K562 (cell line): ENCODE measurements around the gene FBXO36. TPM values are rescaled to one million over a fixed set of nuclear protein-coding genes. Genes with fewer than 3 reads are reported as not detected.

Experiments
- ATAC-seq: fragments of 200-7000 bp; cut with Tn5 transposase; 3 replicates; pipeline ENCODE4 v1.9.1; 2020; ENCODE audit warnings: moderate library complexity
- BruUV-seq: library from RNA; stranded (reverse); fragments of 400-500 nt; replicated peaks from 2 replicates; lab custom pipeline; 2021; lab: Mats Ljungman, UMichigan
- CTCF ChIA-PET: fragments of 300-600 bp; formaldehyde crosslinking; extraction: SDS; loops from one replicate; lab custom pipeline; 2021; ENCODE audit warnings: low intra/inter-chr PET ratio; lab: Yijun Ruan, JAX
- POLR2A ChIA-PET: fragments of 300-600, 350-650 bp; sonication (Branson Sonifier 250); formaldehyde crosslinking; extraction: SDS; loops from one replicate; lab custom pipeline; 2021; ENCODE audit warnings: antibody characterized with exemption, inconsistent platforms; lab: Yijun Ruan, JAX
- DNase-seq, 4 experiments: peaks; one replicate each; pipeline versions ENCODE4 v3.0.0 to v3.0.0-alpha.2; 2011 to 2018; ENCODE audit warnings: low spot score in 3 of 4, mixed read lengths in 3 of 4; ENCODE audit errors: extremely low read depth in 1 of 4
- FAIRE-seq: peaks from 2 replicates; lab custom pipeline; 2011; peaks lifted over from hg19 to GRCh38; lab: Jason Lieb, UNC
- H2AFZ ChIP-seq: 2 replicates; pipeline ENCODE4 v1.6.0; 2011; ENCODE audit warnings: low read depth, low read length, control low read depth, inconsistent platforms
- H3K27ac ChIP-seq: fragments of 200-600 bp; 3 replicates; pipeline ENCODE4 v1.8.0; 2011; ENCODE audit warnings: low read depth, mild to moderate bottlenecking, control low read depth, inconsistent platforms, low read length, moderate library complexity, mixed read lengths; ENCODE audit errors: extremely low read depth
- H3K27me3 ChIP-seq, 2 experiments: fragments of 300-600 bp in 1 of 2; 2 replicates in 1 of 2; 3 replicates in 1 of 2; pipeline versions ENCODE4 v1.6.0 to v1.8.0; 2011; ENCODE audit warnings: inconsistent platforms in 2 of 2, low read length in 2 of 2, mild to moderate bottlenecking in 1 of 2, mixed read lengths in 1 of 2, moderate library complexity in 1 of 2; ENCODE audit not compliant: control insufficient read depth in 2 of 2, insufficient read depth in 2 of 2
- H3K36me3 ChIP-seq: fragments of 300-600 bp; 3 replicates; pipeline ENCODE4 v1.8.0; 2011; ENCODE audit warnings: mild to moderate bottlenecking, low read length, inconsistent platforms; ENCODE audit not compliant: control insufficient read depth, insufficient read depth
- H3K4me1 ChIP-seq, 2 experiments: fragments of 200-600 bp in 1 of 2; replicated peaks in 1 of 2; 2 replicates in 1 of 2; 3 replicates in 1 of 2; pipeline versions ENCODE4 v1.5.1 to v1.8.0; 2011; ENCODE audit warnings: inconsistent platforms in 2 of 2, low read length in 2 of 2, mild to moderate bottlenecking in 1 of 2, mixed read lengths in 1 of 2, moderate library complexity in 1 of 2; ENCODE audit not compliant: control insufficient read depth in 2 of 2, insufficient read depth in 2 of 2
- H3K4me2 ChIP-seq: 2 replicates; pipeline ENCODE4 v1.6.1; 2011; ENCODE audit warnings: low read length, control low read depth, inconsistent platforms, mixed read lengths; ENCODE audit not compliant: insufficient read depth
- H3K4me3 ChIP-seq: fragments of 200-600 bp; sonication (generic), shearing (Covaris generic); 2 replicates; pipeline ENCODE4 v1.5.1; 2016; ENCODE audit warnings: control low read depth, inconsistent platforms
- H3K79me2 ChIP-seq: fragments of 200-600 bp; 3 replicates; pipeline ENCODE4 v1.8.0; 2011; ENCODE audit warnings: low read length, inconsistent platforms; ENCODE audit not compliant: control insufficient read depth, insufficient read depth
- H3K9ac ChIP-seq, 2 experiments: 2 replicates each; pipeline versions ENCODE4 v1.6.0 to v1.6.1; 2011; ENCODE audit warnings: low read depth in 2 of 2, low read length in 2 of 2, control low read depth in 1 of 2, inconsistent platforms in 1 of 2, mild to moderate bottlenecking in 1 of 2, mixed read lengths in 1 of 2; ENCODE audit not compliant: insufficient read depth in 1 of 2
- H3K9me1 ChIP-seq: one replicate; pipeline ENCODE4 v1.6.0; 2011; ENCODE audit warnings: inconsistent platforms, mild to moderate bottlenecking, low read length, moderate library complexity; ENCODE audit not compliant: control insufficient read depth, insufficient read depth
- H3K9me3 ChIP-seq: replicated peaks from 2 replicates; pipeline ENCODE4 v1.5.1; 2011; ENCODE audit warnings: low read depth, low read length, inconsistent platforms; ENCODE audit not compliant: control insufficient read depth, insufficient read depth
- H4K20me1 ChIP-seq: replicated peaks from 2 replicates; pipeline ENCODE4 v1.6.1; 2011; ENCODE audit warnings: low read length, inconsistent platforms, mixed read lengths; ENCODE audit not compliant: control insufficient read depth, insufficient read depth
- CHD2 ChIP-seq: IDR thresholded peaks from 2 replicates; pipeline ENCODE4 v1.6.1; 2011; ENCODE audit warnings: low read depth, low read length
- E4F1 ChIP-seq: fragments of 250-450 bp; sonication (Bioruptor Pico); IDR thresholded peaks from 2 replicates; pipeline ENCODE4 v1.5.0; 2021; ENCODE audit warnings: mild to moderate bottlenecking, borderline replicate concordance
- GATAD2A ChIP-seq: fragments of 450-650 bp; IDR thresholded peaks from 2 replicates; pipeline ENCODE4 v1.6.1; 2017
- JUNB ChIP-seq: fragments of 450-650 bp; formaldehyde crosslinking; conservative IDR thresholded peaks from 2 replicates; pipeline ENCODE4 v1.4.0; 2020; ENCODE audit warnings: mild to moderate bottlenecking
- JUND ChIP-seq, 2 experiments: IDR thresholded peaks; 2 replicates in 1 of 2; 3 replicates in 1 of 2; pipeline ENCODE4 v1.6.1; 2011; ENCODE audit warnings: borderline replicate concordance in 2 of 2, low read depth in 2 of 2, low read length in 2 of 2, improper control_type of control experiment in 1 of 2, missing biosample characterization in 1 of 2, missing genetic modification characterization in 1 of 2, missing genetic modification reagents in 1 of 2
- RHOXF2B ChIP-seq: fragments of 250-450 bp; sonication (Bioruptor Pico); conservative IDR thresholded peaks from 2 replicates; pipeline ENCODE4 v1.5.1; 2021
- SMAD2 ChIP-seq: fragments of 150-350 bp; IDR thresholded peaks from 2 replicates; pipeline ENCODE4 v1.6.1; 2014; ENCODE audit warnings: low read depth, mild to moderate bottlenecking, low read length
- STAT5A ChIP-seq: IDR thresholded peaks from 2 replicates; pipeline ENCODE4 v1.6.1; 2012; ENCODE audit warnings: low read length, inconsistent platforms, borderline replicate concordance
- ZNF507 ChIP-seq: conservative IDR thresholded peaks from 2 replicates; pipeline ENCODE4 v1.6.1; 2017; ENCODE audit warnings: missing genetic modification characterization, missing compliant biosample characterization
- ZNF561 ChIP-seq: fragments of 450-650 bp; formaldehyde crosslinking; conservative IDR thresholded peaks from 2 replicates; pipeline ENCODE4 v1.4.0; 2020; ENCODE audit warnings: mild to moderate bottlenecking, moderate library complexity
- ZNF707 ChIP-seq: fragments of 250-450 bp; sonication (Bioruptor Pico); conservative IDR thresholded peaks from 2 replicates; pipeline ENCODE4 v1.8.0; 2022; ENCODE audit warnings: inconsistent platforms, mild to moderate bottlenecking, moderate library complexity
- WGBS: fragments of 100-300 bp; shearing (Covaris generic); methylation state at CpG from one replicate; pipeline ENCODE4 v1.1.6; 2016; ENCODE audit warnings: low coverage, mixed read lengths; ENCODE audit not compliant: insufficient coverage; ENCODE audit errors: missing lambda C conversion rate; 5-methylcytosine and 5-hydroxymethylcytosine counted together
- in situ Hi-C: fragments of 300-500 bp; cut with MboI; formaldehyde crosslinking; loops from 4 replicates; pipeline ENCODE4 v1.15.0; 2018; ENCODE audit warnings: inconsistent platforms, mixed read lengths
- intact Hi-C: fragments of 100-400 bp; cut with micrococcal nuclease; formaldehyde crosslinking; loops from 2 replicates; pipeline ENCODE4 v1.14.2; 2022
- polyA plus RNA-seq, 8 experiments: library from polyadenylated mRNA; depleted of rRNA in 4 of 8; stranded (reverse) in 5 of 8; unstranded in 3 of 8; fragments of >200 nt; fragmentation: Nextera tagmentation in 2 of 8; fragmentation: Illumina TruSeq in 1 of 8; extraction: Ambion mirVana in 2 of 8; extraction: Trizol in 1 of 8; gene quantifications; 2 replicates each; pipeline versions ENCODE4 v1.2.1 to v1.2.3, GENCODE V29; 2011 to 2014; ENCODE audit warnings: inconsistent platforms in 1 of 8, missing spikeins in 1 of 8
- total RNA-seq, 7 experiments: library from RNA; depleted of rRNA in 6 of 7; stranded (reverse); fragments of >200 nt in 6 of 7; fragmentation: Illumina TruSeq in 2 of 7; extraction: Trizol in 2 of 7; gene quantifications; 2 replicates each; pipeline versions ENCODE4 v1.2.1 to v1.2.3, GENCODE V29; 2011 to 2021; ENCODE audit warnings: low replicate concordance in 1 of 7

FBXO36 gene
- total and polyA plus RNA-seq, 9 of the 15 experiments (the other 6 are each of a cell fraction or from before 2014, with no cell fraction given): 0.40 to 0.91 (median 0.58) TPM

DNA sequence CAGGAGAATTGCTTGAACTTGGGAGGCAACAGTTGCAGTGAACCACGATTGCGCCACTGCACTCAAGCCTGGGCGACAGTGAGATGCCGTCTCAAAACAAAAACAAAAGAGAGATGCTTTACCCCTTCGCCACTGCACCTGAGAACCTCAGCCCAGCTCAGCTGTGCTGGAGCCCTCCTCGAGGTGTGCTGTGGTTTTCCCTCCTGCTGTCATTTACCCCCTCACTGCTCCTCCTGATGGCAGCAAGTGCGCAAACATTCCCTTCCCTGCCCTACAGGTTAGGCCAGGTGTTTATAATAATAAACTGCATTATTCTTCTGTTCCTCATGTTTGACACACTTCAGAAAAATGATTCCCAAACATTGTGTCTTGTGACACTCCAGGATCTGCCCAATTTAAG is 8.4 kb downstream of the FBXO36 start:
- no peaks in the 10 kb centered on the region for H4K20me1 ChIP-seq
- POLR2A ChIA-PET: no interaction called here
- ATAC-seq: no peak
- no peaks in the 10 kb centered on the region for H3K9me3 ChIP-seq
- FAIRE-seq: no peak
- TF ChIP-seq JUND (IDR thresholded peaks at IDR 0.05; ENCODE audit: borderline replicate concordance, low read depth, low read length): no peak
- TF ChIP-seq JUND (tag; IDR thresholded peaks at IDR 0.05; ENCODE audit: borderline replicate concordance, low read depth, low read length): no peak
- TF ChIP-seq GATAD2A: no peak
- TF ChIP-seq CHD2: no peak
- no peak for TF ChIP-seq JUNB (CRISPR knock-in tag)
- TF ChIP-seq E4F1: no peak
- no peak for TF ChIP-seq STAT5A
- TF ChIP-seq ZNF561 (CRISPR knock-in tag): no peak
- TF ChIP-seq ZNF507 (tag): no peak
- TF ChIP-seq RHOXF2B: no peak
- TF ChIP-seq ZNF707: no peak
- TF ChIP-seq SMAD2: no peak
- TF ChIP-seq, all 486 proteins: peak for 0
- Histone ChIP-seq H3K36me3 (no peaks in the 10 kb centered on the region), H3K79me2 (no peaks in the 10 kb centered on the region), H3K27ac (no peak overlapping the region), H3K4me3 (no peak overlapping the region), H3K4me1 (no peaks in the 10 kb centered on the region), H3K4me2 (no peak overlapping the region), H2AFZ (no peak overlapping the region), H3K27me3 (no peaks in the 10 kb centered on the region), H3K9me1 (no peaks in the 10 kb centered on the region), H3K9ac (no peak overlapping the region; a peak in 1 of 4 replicates)
- CTCF ChIA-PET: no interaction called here
- no peak for DNase-seq
- no TSS peak for BruUV-seq
- WGBS: 77% methylated on average over 6 of the region's 7 CpGs
- intact Hi-C loops (no loop called here), in situ Hi-C loops (no loop called here)
